GM12878 (cell line): ENCODE measurements around the gene PVALEF. TPM values are rescaled to one million over a fixed set of nuclear protein-coding genes. Genes with fewer than 3 reads are reported as not detected.

Experiments
- ATAC-seq: fragments of 200-7000 bp; cut with Tn5 transposase; 3 replicates; pipeline ENCODE4 v1.9.1; 2020; ENCODE audit warnings: mild to moderate bottlenecking, moderate library complexity
- BruUV-seq: library from RNA; stranded (reverse); fragments of 400-500 nt; replicated peaks from 2 replicates; lab custom pipeline; 2021; lab: Mats Ljungman, UMichigan
- CTCF ChIA-PET: fragments of 300-600 bp; sonication (Branson Sonifier 250); formaldehyde crosslinking; extraction: SDS; loops from one replicate; lab custom pipeline; 2021; ENCODE audit warnings: inconsistent platforms; lab: Yijun Ruan, JAX
- POLR2A ChIA-PET: fragments of 350-600 bp; formaldehyde crosslinking; extraction: SDS; loops from one replicate; lab custom pipeline; 2021; ENCODE audit warnings: inconsistent platforms; lab: Charles Lee
- RAD21 ChIA-PET: fragments of 300-600 bp; sonication (Branson Sonifier 250); formaldehyde crosslinking; loops from one replicate; lab custom pipeline; 2023; ENCODE audit warnings: antibody characterized with exemption; ENCODE audit not compliant: unreplicated experiment; lab: Charles Lee
- SMC1A ChIA-PET: fragments of 300-600 bp; sonication (Branson Sonifier 250); formaldehyde crosslinking; loops from one replicate; lab custom pipeline; 2023; ENCODE audit not compliant: unreplicated experiment, uncharacterized antibody; lab: Charles Lee
- DNase-seq: peaks from one replicate; pipeline ENCODE4 v3.0.0-alpha.2; 2011; ENCODE audit warnings: low read depth, low spot score
- FAIRE-seq: peaks from 3 replicates; lab custom pipeline; 2011; peaks lifted over from hg19 to GRCh38; lab: Jason Lieb, UNC
- H2AFZ ChIP-seq: 2 replicates; pipeline ENCODE4 v1.6.0; 2011; ENCODE audit warnings: low read depth, low read length, control low read depth; ENCODE audit not compliant: control insufficient read depth
- H3K27ac ChIP-seq: 2 replicates; pipeline ENCODE4 v1.5.1; 2011; ENCODE audit warnings: control low read depth; ENCODE audit not compliant: control insufficient read depth, insufficient read depth
- H3K27me3 ChIP-seq, 2 experiments: replicated peaks in 1 of 2; 2 replicates each; pipeline versions ENCODE4 v1.6.0 to v1.6.1; 2011; ENCODE audit warnings: low read length in 1 of 2; ENCODE audit not compliant: control insufficient read depth in 2 of 2, insufficient read depth in 2 of 2
- H3K36me3 ChIP-seq, 2 experiments: 2 replicates each; pipeline ENCODE4 v1.5.1; 2011; ENCODE audit warnings: low read length in 1 of 2; ENCODE audit not compliant: control insufficient read depth in 2 of 2, insufficient read depth in 2 of 2
- H3K4me1 ChIP-seq: 2 replicates; pipeline ENCODE4 v1.6.1; 2011; ENCODE audit warnings: mild to moderate bottlenecking, low read length, moderate library complexity, mixed read lengths; ENCODE audit not compliant: control insufficient read depth, insufficient read depth
- H3K4me2 ChIP-seq: 2 replicates; pipeline ENCODE4 v1.6.0; 2011; ENCODE audit warnings: control low read depth; ENCODE audit not compliant: control insufficient read depth, insufficient read depth
- H3K4me3 ChIP-seq: fragments of 200-600 bp; sonication (generic); 2 replicates; pipeline ENCODE4 v1.5.1; 2016
- H3K79me2 ChIP-seq: 2 replicates; pipeline ENCODE4 v1.6.0; 2011; ENCODE audit warnings: low read length; ENCODE audit not compliant: control insufficient read depth, insufficient read depth
- H3K9ac ChIP-seq: 2 replicates; pipeline ENCODE4 v1.8.0; 2011; ENCODE audit warnings: low read length, control low read depth, mixed read lengths; ENCODE audit not compliant: control insufficient read depth, insufficient read depth
- H3K9me3 ChIP-seq: replicated peaks from 3 replicates; pipeline ENCODE4 v1.5.1; 2011; ENCODE audit warnings: mild to moderate bottlenecking, low read length; ENCODE audit not compliant: control insufficient read depth, insufficient read depth
- H4K20me1 ChIP-seq: 2 replicates; pipeline ENCODE4 v1.6.0; 2011; ENCODE audit not compliant: control insufficient read depth, insufficient read depth
- ATF7 ChIP-seq: fragments of 450-650 bp; IDR thresholded peaks from 2 replicates; pipeline ENCODE4 v1.6.1; 2016; ENCODE audit warnings: low read depth, mild to moderate bottlenecking
- BHLHE40 ChIP-seq, 2 experiments: fragments of 450-650 bp in 1 of 2; IDR thresholded peaks; 2 replicates each; pipeline ENCODE4 v1.6.1; 2011 to 2017; ENCODE audit warnings: low read depth in 2 of 2, borderline replicate concordance in 1 of 2, improper control_type of control experiment in 1 of 2, low read length in 1 of 2, mild to moderate bottlenecking in 1 of 2
- BRCA1 ChIP-seq: IDR thresholded peaks from 2 replicates; pipeline ENCODE4 v1.6.1; 2011; ENCODE audit warnings: low read depth, low read length, improper control_type of control experiment
- EED ChIP-seq: sonication (generic); IDR thresholded peaks from 2 replicates; pipeline ENCODE4 v1.6.1; 2016; ENCODE audit warnings: antibody characterized with exemption, low read depth
- HSF1 ChIP-seq: fragments of 150-350 bp; IDR thresholded peaks from 2 replicates; pipeline ENCODE4 v1.6.1; 2014; ENCODE audit warnings: mild to moderate bottlenecking, low read depth, low read length
- KDM1A ChIP-seq: fragments of 200-600 bp; sonication (generic); IDR thresholded peaks from 2 replicates; pipeline ENCODE4 v1.6.1; 2016; ENCODE audit warnings: borderline replicate concordance
- MYC ChIP-seq: IDR thresholded peaks from 2 replicates; pipeline ENCODE4 v1.6.1; 2011; ENCODE audit warnings: mild to moderate bottlenecking, low read length, moderate library complexity, inconsistent platforms; ENCODE audit not compliant: insufficient read depth, insufficient replicate concordance, insufficient read length, severe bottlenecking
- NFYB ChIP-seq: IDR thresholded peaks from 2 replicates; pipeline ENCODE4 v1.6.1; 2011; ENCODE audit warnings: low read depth, mild to moderate bottlenecking, low read length, improper control_type of control experiment, moderate library complexity; ENCODE audit not compliant: insufficient read depth
- NR2C1 ChIP-seq: fragments of 450-650 bp; IDR thresholded peaks from 2 replicates; pipeline ENCODE4 v1.6.1; 2017; ENCODE audit warnings: antibody characterized with exemption, mild to moderate bottlenecking, moderate library complexity
- PAX5 ChIP-seq: IDR thresholded peaks from 2 replicates; pipeline ENCODE4 v1.6.1; 2011; ENCODE audit warnings: low read depth, low read length, borderline replicate concordance
- PML ChIP-seq: IDR thresholded peaks from 2 replicates; pipeline ENCODE4 v1.6.1; 2012; ENCODE audit warnings: low read length, inconsistent platforms
- RCOR1 ChIP-seq: conservative IDR thresholded peaks from 2 replicates; pipeline ENCODE4 v1.6.1; 2012; ENCODE audit warnings: low read depth, low read length, improper control_type of control experiment
- SKIL ChIP-seq: fragments of 450-650 bp; IDR thresholded peaks from 2 replicates; pipeline ENCODE4 v1.6.1; 2017; ENCODE audit warnings: mild to moderate bottlenecking, low read depth, inconsistent platforms; ENCODE audit not compliant: poor library complexity, severe bottlenecking
- YY1 ChIP-seq: IDR thresholded peaks from 2 replicates; pipeline ENCODE4 v1.6.1; 2011; ENCODE audit warnings: low read depth, mild to moderate bottlenecking, low read length
- WGBS: methylation state at CpG from one replicate; pipeline ENCODE4 v1.1.6; 2016; ENCODE audit warnings: low lambda C conversion rate; ENCODE audit not compliant: insufficient replicate concordance, insufficient coverage; ENCODE audit errors: missing lambda C conversion rate; 5-methylcytosine and 5-hydroxymethylcytosine counted together
- in situ Hi-C: fragments of 300-500 bp; cut with MboI; formaldehyde crosslinking; loops from 9 replicates; pipeline ENCODE4 v1.14.3; 2018; ENCODE audit warnings: mixed read lengths
- intact Hi-C: fragments of 100-400 bp; cut with micrococcal nuclease; formaldehyde crosslinking; loops from one replicate; pipeline ENCODE4 v1.14.2; 2022; ENCODE audit not compliant: unreplicated experiment
- polyA plus RNA-seq, 11 experiments: library from polyadenylated mRNA; depleted of rRNA in 4 of 11; unstranded in 6 of 11; stranded (reverse) in 5 of 11; fragments of >200 nt; fragmentation: Nextera tagmentation in 4 of 11; fragmentation: Illumina TruSeq in 1 of 11; extraction: Ambion mirVana in 4 of 11; extraction: Trizol in 1 of 11; gene quantifications; 1 replicate in 1 of 11; 2 replicates in 10 of 11; pipeline versions ENCODE4 v1.2.1 to v1.2.3, GENCODE V29; 2011 to 2016; ENCODE audit warnings: inconsistent platforms in 2 of 11, missing spikeins in 2 of 11, low read depth in 1 of 11
- total RNA-seq, 4 experiments: library from RNA; depleted of rRNA in 3 of 4; stranded (reverse); fragments of >200 nt in 3 of 4; fragmentation: Illumina TruSeq in 1 of 4; extraction: Trizol in 1 of 4; gene quantifications; 2 replicates each; pipeline versions ENCODE4 v1.2.1 to v1.2.3, GENCODE V29; 2013 to 2021
- TF ChIP-seq, protein P1 (sequence below): fragments of 450-650 bp; IDR thresholded peaks from 2 replicates; pipeline ENCODE4 v1.6.1; 2017; ENCODE audit warnings: low read depth, mild to moderate bottlenecking, moderate library complexity

PVALEF gene
- total and polyA plus RNA-seq, 10 of the 15 experiments (the other 5 are each of a cell fraction or from before 2014, with no cell fraction given), result not detected

GRCh38 chr17:81128774-81129173 lies 36.5 kb upstream of the PVALEF start:
- ChIA-PET POLR2A (no interaction called here), RAD21 (no interaction called here), SMC1A (no interaction called here), CTCF (no interaction called here)
- Histone ChIP-seq H3K9me3 (no peaks in the 10 kb centered on the region), H3K36me3 (no peaks in the 10 kb centered on the region), H2AFZ (no peak overlapping the region), H3K27me3 (no peaks in the 10 kb centered on the region), H3K9ac (no peak overlapping the region), H3K79me2 (no peaks in the 10 kb centered on the region), H3K4me1 (no peaks in the 10 kb centered on the region), H3K27ac (no peak overlapping the region), H4K20me1 (no peaks in the 10 kb centered on the region), H3K4me2 (no peak overlapping the region), H3K4me3 (no peak overlapping the region)
- TF ChIP-seq PML (no peak), MYC (no peak), SKIL (no peak), HSF1 (no peak), NR2C1 (no peak), ATF7 (no peak), BRCA1 (no peak), KDM1A (no peak), BHLHE40 (IDR thresholded peaks at IDR 0.05; ENCODE audit: borderline replicate concordance in 1 of 2, low read depth in 2 of 2, low read length in 1 of 2) (no peak), PAX5 (no peak), NFYB (no peak), RCOR1 (no peak), EED (no peak), YY1 (no peak)
- TF ChIP-seq, protein P1, sequence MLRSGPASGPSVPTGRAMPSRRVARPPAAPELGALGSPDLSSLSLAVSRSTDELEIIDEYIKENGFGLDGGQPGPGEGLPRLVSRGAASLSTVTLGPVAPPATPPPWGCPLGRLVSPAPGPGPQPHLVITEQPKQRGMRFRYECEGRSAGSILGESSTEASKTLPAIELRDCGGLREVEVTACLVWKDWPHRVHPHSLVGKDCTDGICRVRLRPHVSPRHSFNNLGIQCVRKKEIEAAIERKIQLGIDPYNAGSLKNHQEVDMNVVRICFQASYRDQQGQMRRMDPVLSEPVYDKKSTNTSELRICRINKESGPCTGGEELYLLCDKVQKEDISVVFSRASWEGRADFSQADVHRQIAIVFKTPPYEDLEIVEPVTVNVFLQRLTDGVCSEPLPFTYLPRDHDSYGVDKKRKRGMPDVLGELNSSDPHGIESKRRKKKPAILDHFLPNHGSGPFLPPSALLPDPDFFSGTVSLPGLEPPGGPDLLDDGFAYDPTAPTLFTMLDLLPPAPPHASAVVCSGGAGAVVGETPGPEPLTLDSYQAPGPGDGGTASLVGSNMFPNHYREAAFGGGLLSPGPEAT, result no peak
- DNase-seq (no peak), ATAC-seq (no peak), FAIRE-seq (no peak)
- WGBS, result 45% methylated on average over 19 of the region's 23 CpGs
- intact Hi-C loops (no loop called here), in situ Hi-C loops (loop anchor here (25.0 kb wide), 1 partner anchor 359 kb away; no protein-coding TSS in a partner anchor)
- BruUV-seq, result no TSS peak
